Urothelium cell line (cell line): ENCODE data around the gene TREML4.

ENCODE experiments used
- DNase-seq: peaks from one replicate; pipeline ENCODE4 v3.0.0; 2011; ENCODE audit warnings: low spot score, mixed read lengths
- FAIRE-seq: peaks from 2 replicates; lab custom pipeline; 2011; peaks lifted over from hg19 to GRCh38; lab: Jason Lieb, UNC

TREML4 gene

DNA sequence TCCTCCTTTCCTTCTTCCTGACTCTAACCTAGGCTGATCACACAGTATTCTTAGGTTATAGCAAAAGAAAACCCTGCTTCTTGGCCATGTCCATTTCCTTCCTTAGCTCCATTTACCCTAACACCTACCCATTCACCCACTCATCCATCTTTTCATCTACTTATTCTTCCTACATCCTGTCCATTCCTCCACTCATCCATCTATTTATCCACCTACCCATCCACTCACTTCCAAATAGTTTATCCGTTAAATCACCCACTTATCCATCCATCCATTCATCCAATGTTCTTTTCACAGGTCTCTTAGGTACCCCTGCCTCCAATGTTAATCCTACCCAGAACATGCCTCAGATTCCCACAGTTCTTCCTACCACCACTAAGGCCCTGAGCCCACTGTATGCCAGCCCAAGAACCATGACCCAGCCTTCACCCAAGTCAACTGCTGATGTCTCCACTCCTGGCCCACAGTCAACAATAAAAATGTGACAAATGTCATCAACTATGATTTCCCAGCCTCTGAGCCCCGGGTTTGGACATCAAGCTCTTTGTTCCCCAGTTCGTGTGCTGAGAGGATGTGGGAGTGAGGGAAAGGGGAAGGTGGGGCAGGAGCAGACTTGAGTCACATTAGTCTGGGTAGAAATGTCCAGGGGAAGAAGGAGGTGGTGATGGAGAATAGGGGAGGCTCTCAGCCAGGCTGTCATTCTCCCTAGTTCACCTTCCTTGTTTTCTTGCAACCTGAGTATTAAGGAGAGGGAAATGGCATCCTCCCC lies 24.4 kb downstream of the TREML4 start:
- DNase-seq (no peak), FAIRE-seq (peak; percentile 59)

DNA sequence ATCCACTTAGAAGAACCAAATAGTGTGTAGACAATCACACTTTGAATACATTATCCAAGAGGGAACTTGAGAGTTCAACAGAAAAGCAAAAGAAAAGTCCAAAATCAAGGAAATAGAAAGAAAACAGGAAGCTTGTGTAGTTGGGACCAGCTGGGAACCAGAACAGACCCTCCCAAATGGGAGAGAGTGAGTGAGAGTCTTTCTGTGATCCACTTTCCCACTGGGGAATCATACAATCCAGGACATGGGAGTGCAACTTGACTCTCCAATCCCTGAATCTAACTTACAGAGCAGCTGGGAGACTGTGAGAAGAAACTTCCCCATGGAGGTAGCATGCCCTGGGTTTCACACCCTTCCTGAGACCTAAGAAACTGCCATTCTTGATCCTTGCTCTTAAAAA lies 27.0 kb downstream of the TREML4 start:
- FAIRE-seq (no peak), DNase-seq (no peak)

DNA sequence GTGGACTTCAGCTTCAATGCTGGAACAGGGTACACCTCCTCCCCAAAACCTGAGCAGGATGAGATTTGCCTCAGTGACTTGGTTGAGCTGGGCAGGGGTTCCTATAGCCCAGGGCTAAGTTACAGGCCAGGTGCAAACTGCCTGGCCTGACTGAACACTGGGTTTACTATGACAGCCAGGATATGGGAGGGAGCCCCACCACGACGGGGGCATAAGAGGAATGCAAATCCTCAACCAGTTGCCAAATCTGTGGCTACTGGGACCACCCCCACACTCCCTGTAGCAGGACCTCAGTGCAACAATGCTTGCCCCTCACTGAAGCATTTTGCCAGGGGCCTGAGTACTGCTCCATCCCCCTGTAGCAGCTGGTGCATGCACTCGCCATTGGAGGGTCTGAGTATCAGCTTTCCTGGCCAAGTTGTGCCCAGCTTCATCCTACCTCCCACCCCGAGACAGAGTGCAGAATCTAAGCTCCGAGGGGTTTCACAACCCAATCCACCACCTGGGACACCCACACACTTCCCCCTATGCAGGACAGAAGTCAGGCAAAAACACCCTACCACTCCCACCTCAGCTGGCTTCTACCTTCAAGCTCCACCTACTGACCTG lies 27.6 kb downstream of the TREML4 start:
- FAIRE-seq, result no peak

DNA sequence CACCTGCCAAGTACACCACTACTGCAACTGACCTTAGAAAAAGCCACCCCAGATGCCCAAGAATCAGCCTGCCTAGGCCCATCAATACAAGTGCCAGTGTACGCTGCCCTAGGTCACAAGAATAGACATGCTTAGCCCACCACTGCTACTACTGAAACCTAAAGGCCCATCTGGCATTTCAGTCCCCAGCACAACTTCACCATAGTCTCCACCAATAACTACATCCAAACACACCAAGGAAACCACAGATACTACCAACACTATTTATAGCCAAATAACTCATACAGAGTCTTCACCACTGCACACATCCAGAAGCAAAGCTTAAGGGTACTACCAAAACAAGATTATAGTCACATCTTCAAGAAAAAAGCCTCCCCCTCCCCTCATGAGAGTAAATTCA lies 28.2 kb downstream of the TREML4 start:
- FAIRE-seq, result no peak
- no peak for DNase-seq

More for the DNA sequence above, 27.6 kb downstream of the TREML4 start:
- DNase-seq, result no peak

DNA sequence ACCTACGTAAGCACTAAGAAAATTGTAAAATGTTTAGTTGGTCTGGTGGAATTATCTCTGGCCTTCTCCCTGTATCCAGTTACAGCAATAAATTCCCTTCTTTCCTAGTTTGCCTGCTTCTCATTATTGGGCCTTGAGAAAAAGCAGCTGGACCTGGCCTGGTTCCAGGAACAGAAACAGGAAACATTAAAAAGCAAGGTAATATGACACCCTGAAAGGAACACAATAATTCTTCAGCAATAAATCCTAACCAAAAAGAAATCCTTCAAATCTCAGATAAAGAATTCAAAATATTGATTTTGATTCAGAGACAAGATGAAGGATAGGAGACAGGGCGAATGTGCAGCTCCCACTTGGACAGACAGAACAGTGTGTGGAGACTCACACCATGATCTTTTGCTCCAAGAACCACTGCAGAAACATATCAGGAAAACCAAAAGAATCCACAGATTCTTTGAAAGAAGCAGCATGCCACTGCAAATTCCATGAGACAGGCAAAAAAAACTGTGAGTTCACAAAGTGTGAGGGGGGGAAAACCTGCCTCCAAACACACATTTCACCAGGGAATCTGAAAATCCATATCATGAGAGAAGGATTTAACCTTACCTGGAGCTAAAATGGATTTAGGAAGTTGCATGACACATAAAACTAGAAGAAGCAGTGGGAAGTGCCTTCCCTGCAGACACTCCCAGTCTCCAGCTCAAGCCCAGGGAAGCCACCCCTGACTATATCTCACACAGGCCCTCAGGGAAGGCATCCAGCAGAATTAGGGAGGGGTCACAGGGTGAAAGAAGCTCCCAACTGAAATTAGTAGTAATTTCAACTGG lies 29.4 kb downstream of the TREML4 start:
- FAIRE-seq, result no peak
- DNase-seq, result peak; percentile 50

DNA sequence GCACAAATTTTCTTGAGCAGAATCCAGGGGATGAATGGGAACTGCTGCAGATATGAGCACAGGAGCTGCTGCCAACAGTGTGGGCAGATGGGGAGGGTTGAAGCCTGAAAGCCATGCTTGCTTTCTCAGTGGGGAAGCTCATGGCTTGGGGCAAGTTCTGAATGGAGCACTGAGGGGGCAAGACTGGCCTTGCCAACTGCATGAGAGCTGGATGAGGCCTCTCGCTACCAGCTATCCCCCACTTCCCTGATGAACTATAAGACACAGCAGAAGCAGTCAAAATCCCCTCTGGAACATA lies 30.0 kb downstream of the TREML4 start:
- no peak for FAIRE-seq
- DNase-seq, result no peak

DNA sequence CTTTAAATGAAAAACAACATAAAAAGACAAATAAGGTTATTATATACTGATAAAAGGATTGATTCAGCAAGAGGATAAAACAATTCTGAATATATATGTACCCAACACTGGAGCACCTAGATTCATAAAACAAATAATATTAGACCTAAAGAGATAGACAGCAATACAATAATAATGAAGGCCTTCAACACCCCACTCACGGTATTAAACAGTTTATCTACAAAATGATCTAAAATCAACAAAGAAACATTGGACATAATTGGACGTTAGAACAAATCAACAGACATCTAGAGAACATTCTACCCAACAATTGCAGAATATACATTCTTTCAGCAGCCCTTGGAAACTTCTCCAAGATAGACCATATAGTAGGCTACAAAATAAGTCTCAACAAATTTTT lies 34.3 kb downstream of the TREML4 start:
- FAIRE-seq, result no peak

DNA sequence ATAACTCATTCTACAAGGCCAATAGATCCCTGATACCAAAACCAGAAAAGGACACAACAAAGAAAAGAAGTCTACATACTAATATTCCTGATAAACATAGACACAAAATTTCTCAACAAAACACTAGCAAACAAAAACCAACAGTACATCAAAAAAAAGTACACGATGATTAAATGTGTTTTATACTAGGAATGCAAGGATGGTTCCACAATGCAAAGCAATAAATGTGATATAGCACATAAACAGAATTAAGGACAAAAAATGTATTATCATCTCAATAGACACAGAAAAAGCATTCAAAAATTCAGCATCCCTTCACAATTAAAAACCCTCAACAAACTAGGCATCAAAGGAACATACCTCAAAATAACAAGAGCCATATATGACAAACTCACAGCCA lies 35.1 kb downstream of the TREML4 start:
- FAIRE-seq, result no peak
- no peak for DNase-seq

More for the DNA sequence above, 34.3 kb downstream of the TREML4 start:
- no peak for DNase-seq

DNA sequence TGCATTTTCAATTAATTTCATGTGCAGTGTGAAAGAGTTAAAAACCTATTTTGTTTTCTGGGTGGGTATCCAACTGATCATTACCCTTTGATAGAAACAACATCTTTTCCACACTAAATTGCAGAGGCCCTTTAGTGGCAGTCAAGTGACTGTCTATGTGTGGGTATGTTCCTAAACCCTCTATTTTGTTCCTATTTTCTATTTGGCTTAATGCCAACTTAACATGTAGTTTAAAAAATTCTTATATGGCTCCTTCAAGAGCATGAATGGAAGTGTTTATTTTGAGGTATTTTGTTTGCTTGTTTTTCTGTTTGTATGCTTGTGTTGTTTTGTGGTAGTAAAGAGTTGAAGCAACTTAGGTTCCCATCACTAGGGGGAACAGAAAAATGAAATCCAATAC lies 38.4 kb downstream of the TREML4 start:
- DNase-seq (no peak), FAIRE-seq (no peak)

DNA sequence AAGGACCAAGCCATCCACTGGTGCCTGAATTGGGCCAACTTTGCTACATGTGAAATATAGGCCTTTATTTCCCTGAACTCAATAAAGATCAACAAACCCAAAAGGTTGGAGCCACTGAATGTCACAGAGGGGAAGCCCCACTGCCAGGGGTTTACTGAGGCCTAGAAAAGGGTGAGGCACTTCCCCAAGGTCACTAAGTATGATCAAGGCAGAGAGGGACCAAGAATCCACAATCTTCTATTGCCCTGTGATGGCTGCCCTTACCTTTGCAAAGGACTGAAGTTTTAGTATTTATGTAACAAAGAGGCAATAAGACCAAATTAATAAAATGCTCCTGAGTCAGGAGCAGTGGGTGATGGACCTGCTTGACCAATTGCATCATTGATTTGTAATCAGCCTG lies 40.3 kb downstream of the TREML4 start:
- DNase-seq (no peak), FAIRE-seq (no peak)

DNA sequence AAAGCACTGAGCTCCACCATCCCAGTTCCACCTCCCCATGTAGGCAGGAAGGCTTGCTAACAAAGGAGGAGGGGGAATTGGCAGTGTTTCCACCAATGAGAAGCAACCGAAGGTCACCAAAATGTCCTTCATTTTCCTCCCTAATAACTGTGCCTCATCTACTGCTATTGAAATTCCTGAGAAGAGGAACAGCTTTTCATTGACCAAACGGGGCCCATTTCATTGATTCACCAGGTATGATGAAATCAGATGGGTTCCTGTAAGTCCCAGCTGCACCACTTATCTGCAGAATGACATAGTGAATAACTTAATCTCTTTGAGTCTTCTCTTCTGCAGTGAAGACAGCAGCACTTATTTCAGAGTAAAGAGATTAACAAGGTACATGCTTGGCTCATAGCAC lies 41.0 kb downstream of the TREML4 start:
- FAIRE-seq (no peak), DNase-seq (no peak)

DNA sequence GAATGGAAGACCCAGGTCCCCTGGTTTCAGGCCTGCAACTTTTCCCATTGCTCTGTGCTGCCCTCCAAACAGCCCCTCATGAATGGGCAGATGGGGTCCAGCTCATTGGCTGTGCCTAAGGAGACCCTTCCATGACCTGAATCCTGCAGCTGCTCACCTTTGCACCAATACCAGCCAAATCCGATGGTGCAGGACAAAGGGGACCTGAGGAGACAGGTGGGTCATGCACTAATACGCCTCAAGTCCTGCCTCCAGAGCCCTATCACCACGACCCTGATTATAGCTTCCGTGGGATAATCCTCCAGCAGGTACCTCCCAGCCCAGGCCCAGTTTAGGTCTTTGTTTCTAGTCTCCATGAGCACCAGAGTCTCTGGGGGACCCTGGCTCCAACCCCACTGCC lies 41.6 kb downstream of the TREML4 start:
- DNase-seq (no peak), FAIRE-seq (no peak)

DNA sequence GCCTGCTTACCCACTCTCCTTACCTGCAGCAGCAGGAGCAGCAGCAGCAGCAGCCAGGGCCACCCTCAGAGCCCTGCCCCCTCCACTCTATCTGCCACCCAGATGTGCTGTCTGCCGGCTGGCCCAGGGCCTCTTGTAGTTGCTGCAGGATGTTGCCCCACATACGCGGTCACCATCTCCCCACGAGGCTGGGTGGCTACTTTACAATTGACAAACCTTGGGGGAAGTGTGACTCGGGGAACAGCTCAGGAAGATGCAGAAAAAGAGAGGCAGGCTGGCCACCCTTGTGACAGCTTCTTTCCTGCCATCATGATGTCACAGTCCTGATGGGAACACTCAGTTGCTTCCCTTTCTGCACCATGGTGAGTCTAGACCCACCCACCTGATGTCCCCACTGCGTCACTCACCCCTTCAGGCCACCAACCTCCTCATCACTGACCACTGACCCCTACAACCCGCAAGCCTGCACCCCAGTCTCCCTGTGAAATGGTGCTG lies 43.8 kb downstream of the TREML4 start:
- no peak for DNase-seq
- no peak for FAIRE-seq

DNA sequence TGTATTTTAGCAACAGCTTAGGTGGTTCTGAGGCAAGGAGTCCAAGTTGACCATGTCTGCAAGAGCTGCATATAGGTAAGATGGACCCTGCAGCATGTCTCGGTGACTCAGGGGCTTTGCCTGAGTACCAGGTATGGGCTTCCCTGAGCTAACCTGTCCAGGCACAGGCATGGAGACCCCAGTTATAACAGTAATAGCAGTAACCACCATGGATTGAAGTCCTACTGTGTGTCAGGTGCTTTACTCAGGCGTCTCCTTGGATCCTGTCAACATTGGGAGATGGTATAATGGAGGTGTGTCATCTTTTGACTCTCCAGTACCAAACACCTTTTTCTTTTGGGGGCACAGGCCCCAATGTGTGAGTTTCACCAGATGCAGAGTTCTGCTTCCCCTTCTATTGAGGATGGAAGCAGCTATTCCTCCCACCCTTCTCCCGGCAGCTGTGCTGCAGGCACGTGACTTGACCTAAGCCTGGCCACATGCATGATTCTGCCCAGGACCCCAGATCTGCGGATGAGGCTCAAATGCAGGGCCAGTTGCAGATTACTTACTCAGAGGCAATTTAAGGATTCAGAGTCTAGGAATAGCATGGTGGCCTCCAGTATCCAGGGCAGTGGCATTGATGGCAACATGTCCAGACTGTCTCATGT lies 44.6 kb downstream of the TREML4 start:
- no peak for FAIRE-seq
- no peak for DNase-seq

DNA sequence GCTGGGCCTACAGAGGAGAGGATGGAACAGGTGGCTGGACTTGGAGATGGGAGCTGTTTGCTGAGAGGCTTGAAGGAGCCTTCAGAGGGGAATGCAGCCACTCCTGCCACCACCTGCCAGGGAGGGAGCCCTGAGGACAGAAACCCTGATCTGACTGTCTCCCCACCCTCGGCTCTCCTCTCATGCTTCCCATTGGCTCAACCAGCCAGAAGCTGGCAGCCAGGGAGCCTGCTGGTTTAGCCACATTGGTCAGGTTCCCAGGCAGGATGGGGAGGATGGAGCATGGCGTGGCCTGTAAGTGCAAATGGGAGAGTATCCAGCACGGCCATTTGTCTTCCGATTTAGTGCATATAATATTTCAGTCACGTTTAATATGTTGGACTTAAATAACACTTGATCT lies 45.6 kb downstream of the TREML4 start:
- FAIRE-seq (no peak), DNase-seq (no peak)

DNA sequence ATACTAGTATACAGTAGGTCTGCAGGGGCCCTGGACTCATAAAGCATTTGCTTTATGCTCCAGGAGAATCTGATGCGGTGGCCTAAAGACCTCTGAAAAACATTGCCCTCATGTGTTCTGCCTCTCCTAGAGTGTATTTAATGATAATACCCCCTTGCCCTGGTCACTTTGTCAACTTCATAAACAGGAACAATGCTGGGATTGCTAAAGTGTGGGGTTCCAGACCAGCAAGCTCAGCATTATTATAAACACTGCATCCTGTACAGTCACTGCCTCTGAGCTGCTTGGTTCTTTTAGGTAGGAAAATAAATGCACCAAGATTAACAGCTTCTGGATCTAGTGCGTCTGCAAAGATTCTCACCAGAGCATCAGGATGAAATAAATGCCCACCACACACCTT lies 46.1 kb downstream of the TREML4 start:
- FAIRE-seq, result no peak

DNA sequence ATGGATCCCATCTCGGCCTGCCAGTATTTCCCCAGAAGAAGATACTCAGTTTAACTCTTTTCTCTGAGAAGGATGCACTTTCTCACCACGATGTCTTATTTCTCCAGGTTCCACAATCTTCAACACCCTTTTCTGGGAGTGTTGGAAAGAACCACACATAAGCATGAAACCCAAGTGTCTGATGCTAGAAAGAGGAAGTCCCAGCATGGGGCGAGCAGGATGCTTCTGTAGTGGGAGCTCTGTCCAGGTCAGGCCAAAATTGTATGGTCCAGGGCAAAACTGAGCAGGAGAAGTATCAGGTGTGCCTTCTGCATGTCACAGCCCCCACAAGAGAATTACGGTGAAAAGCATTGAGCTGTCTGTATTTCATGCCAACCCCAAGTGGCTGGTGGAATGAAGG lies 47.3 kb downstream of the TREML4 start:
- DNase-seq, result peak; percentile 1
- FAIRE-seq, result no peak

More for the DNA sequence above, 46.1 kb downstream of the TREML4 start:
- DNase-seq, result no peak

DNA sequence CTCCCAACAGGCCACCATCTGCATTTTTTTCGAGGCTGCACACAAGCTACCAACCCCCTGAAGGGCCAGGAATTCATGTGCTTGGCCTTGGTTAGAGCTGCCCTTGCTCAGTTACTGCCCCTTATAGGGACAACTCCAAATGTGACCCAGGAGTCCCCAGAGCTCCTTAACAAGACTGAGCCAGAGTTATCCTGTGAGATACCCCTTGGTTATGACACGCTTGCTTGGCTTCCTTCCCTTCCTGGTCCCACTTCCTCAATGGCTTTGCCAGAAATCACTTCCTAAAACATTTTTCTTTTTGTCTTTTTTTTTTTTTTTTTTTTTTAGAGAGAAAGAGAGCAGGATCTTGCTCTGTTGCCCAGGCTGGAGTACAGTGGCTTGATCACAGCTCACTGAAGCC lies 49.5 kb downstream of the TREML4 start:
- no peak for FAIRE-seq

DNA sequence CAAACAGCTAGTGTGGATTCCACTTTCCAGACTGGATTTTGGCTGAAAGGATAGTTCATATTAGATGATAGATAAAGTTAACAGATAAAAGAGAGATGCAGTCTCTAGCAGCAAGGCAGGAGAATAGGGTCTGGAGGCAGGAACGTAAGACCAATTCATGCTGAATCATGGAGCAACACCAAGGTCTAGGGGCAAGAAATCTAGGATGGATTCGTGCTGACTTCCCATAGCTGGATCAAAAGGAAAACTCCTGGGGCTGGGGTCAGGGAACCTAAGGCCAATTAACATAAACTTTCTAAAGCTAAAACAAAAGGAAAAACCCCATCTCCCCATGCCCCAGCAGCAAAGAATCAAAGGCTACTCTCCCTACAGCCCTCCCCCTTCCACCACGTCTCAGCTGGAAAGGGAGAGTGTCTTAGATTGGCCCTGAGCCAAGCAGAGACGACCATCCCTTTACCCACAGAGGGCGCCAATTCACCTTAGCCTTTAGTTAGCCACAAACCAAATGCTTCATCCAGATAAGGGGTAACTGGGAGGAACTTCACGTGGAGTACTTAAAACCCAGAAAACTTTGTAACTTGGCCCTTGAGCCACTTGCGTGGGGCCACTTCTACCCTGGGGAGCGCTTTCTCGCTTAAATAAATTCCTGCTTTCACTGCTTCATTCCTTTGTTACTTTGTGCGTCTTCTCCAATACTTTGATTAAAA lies 50.7 kb downstream of the TREML4 start:
- no peak for FAIRE-seq
- peak; percentile 55 for DNase-seq

More for the DNA sequence above, 49.5 kb downstream of the TREML4 start:
- DNase-seq, result no peak

DNA sequence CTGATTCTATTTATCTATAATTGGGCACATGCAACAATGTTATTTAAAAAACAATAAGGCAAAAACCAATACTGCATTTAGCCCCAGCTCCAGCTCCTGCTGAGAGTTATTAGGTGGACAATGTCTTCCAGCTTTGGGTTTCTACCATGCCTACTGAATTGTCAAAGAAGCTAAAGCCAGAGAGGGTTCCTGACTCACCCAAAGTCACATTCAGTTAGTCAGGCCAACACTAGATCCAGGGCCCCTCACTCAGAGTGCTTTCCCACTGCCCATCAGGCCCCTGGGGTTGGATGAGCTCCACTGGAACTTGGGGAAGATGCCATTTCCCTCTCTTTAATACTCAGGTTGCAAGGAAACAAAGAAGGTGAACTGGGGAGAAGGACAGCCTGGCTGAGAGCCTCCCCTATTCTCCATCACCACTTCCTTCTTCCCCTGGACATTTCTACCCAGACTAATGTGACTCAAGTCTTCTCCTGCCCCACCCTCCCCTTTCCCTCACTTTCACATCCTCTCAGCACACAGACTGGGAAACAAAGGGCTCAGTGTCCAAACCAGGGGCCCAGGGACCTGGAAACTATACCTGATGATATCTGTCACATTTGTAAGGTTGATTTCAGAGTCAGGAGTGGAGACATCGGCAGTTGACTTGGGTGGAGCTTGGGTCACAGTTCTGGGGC lies 52.4 kb downstream of the TREML4 start:
- DNase-seq (no peak), FAIRE-seq (no peak)
